C4-2B (cell line): ENCODE results near the gene MTERF1.

Source experiments
- CTCF ChIP-seq: fragments of 450-650 bp; conservative IDR thresholded peaks from 2 replicates; pipeline ENCODE4 v1.5.1; 2017; ENCODE audit warnings: mild to moderate bottlenecking
- ZFX ChIP-seq: fragments of 450-650 bp; IDR thresholded peaks from 2 replicates; pipeline ENCODE4 v1.6.1; 2017

GRCh38 chr7:91927912-91928311 lies 47.4 kb upstream of the MTERF1 start:
- TF ChIP-seq CTCF (no peak), ZFX (no peak)
